ENCODE results near the gene NUMB.
"Not testable (repeated sequence)": the region's sequence is repeated elsewhere in the genome, so short reads cannot be mapped to it uniquely, and the experiment has no call there.

NUMB gene

DNA sequence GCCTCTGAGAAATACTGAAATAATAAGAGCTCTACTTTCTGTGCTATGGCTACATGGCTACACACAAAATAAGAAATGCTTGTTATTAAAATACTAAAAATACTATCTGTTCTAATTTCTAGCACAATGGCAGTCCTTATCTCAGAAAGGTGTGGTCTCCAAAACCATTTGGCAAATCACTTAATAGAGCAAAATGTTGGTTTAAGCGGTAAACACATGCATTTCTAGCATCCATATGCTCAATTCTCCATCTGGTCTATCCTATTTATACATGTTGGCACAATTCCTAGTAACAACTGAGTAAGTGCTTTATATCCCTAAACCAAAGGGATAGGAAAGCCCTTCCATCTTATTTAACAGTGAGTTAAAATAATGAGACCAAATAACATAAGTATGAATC is 114.0 kb downstream of the NUMB start:
- DNase-seq = no peak

DNA sequence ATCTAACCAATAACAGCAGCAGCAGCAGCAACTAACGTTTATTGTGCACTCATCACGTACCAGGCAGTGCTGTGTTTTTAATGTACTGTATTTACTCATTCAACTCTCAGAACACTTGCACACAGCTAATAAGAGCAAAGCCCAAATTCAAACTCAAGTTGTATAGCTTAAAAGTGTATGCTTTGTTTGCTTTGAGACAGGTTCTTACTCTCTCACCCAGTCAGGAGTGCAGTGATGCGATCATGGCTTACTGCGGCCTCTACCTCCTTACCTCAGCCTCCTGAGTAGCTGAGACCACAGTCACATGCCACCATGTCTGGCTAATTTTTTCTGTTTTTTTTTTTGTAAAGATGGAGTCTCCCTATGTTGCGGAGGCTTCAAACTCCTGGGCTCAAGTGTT is 115.7 kb downstream of the NUMB start:
- DNase-seq = no peak

DNA sequence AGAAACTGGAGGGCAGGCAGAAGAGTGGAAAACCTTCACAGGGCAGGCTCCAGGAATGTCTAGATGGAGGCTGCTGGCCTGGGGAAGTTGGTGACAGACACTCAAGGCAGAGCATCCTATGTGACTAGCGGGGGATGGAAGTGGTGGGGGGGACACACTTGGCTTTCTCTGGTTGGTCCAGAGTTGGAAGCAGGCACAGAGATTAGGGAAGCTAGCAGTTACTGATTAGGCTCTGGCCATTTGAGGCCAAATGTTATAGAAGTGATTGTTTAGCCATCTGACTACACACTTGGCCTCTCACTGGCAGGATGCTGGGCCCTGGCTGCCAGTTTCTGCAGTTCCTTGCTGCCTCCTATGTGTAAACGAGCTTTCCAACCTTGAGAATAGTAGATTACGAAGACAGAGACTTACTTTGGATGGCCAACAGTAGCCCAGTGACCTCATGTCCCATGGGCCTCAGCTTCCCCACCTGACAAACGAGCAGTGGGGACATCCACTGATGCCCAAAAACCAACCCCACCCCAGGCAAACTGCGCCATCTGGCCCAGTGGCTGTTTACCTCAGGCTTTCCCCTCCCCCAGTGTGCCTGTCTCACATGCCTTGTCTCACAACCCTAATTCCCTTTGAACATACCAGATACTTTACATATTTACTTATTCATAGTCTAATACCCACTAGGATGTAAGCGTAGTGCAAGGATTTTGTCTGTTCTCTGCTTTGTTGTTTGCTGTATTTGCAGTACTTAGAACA is 118.3 kb downstream of the NUMB start:
- DNase-seq = no peak

DNA sequence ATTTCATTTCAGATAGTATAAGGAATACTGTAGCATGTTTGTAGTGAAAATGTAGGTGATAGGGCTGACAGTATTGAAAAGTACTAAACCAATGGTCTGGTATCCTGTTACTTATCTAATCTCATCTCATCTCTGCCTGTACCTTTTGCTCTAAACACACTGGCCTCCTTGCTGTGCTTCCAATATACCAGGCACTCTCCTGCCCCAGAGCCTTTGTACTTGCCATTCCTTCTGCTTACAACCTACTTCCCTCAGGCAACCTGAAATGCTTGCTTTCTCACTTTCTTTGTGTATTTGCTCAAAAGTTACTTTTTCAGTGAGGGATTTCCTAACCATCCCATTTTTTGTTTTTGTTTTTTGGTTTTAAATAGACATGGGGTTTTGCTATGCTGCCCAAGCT is 119.1 kb downstream of the NUMB start:
- no peak for DNase-seq

DNA sequence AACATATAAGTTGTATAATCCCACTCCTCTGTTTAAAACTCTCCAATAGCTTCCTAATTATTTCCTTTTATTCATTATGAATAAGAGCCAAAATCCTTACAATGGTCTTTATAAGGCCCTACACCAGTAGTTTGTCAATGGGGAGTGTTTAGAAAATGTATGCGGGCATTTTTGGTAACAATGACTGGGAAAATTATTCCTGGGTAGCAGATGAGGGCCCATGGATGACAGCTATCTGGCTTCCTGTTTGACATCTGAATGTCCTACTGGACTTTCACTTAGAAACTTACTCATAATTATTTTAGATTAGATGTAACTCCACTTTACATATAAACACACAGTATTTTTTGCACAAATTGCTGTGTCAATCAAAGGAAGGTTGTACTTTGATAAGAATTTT is 119.8 kb downstream of the NUMB start:
- DNase-seq = no peak

DNA sequence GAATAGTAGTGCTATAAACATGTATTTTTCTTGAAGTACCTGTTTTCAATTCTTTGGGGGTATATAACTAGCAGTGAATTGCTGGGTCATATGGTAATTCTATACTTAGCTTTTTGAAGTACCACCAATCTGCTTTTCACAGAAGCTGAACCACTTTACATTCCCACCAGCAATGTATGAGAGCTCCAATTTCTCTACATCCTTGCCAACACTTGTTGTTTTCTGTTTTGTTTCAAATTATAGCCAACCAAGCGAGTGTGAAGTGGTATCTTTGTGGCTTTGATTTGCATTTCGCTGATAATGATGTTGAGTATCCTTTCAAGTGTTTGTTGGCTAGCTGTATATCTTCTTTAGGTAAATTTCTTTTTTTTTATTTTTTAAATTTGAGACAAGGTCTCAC is 125.3 kb downstream of the NUMB start:
- no peak for DNase-seq

DNA sequence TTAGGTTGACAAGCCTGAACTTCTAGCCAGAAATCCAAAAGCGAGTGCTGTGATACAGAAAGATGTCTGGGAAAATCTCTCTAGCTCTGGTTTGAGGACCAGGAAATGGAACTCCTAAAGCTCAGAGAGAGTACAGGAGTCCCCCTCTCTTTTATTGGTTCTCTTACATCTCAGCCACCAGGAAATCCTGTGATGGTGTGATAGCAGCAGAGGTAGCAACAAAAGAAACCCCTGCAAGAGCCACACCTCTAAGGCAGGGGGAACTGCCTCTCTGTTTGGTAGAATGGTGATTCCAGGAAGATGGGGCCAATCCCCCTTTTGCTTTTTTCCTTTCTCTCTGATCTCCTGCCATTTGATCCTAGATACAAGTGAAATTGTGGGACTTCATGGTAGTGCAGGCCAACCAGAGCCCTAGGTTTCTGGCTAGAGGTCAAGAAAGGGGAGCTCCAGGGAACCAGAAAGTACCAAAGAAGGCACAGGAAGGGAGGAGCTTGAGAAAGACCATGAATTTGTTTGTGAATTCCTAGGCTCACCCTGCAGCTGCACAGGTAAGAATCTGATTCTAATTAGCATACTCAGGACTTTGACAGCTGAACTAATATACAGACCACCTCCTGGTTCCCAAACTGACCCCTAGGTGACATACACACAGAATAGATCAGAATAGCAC is 132.6 kb downstream of the NUMB start:
- no peak for DNase-seq

DNA sequence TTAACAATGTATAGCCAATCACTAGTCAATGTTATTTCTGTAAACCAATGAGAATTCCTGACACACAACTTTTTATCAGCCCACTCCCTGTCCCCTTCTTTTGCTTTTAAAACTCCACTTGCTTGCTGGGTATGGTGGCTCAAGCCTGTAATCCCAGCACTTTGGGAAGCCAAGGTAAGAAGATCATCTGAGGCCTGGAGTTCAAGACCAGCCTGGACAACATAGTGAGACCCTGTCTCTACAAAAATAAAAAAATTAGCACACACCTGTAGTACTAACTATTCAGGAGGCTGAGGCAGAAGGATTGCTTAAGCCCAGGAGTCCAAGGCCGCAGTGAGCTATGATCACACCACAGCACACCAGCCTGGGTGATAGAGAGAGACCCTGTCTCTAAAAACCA is 133.3 kb downstream of the NUMB start:
- DNase-seq = no peak

DNA sequence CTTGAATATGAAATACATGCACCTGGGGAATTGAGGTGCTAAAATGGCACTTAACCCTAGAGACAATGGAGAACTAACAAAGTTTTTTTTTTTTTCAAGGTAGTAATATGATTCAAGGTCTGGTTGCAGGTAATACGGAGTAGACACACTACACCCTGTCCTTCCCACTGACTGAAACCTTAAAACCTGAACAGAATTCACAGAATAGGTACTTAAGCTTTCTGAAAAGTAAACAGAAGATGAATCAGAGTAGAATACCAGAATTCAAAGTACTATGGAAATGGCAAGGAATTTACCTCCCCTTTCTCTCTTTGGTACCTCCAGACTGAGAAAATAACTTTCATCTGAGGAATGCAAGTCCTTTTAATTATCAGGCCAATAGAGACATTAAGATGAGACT is 133.8 kb downstream of the NUMB start:
- no peak for DNase-seq

DNA sequence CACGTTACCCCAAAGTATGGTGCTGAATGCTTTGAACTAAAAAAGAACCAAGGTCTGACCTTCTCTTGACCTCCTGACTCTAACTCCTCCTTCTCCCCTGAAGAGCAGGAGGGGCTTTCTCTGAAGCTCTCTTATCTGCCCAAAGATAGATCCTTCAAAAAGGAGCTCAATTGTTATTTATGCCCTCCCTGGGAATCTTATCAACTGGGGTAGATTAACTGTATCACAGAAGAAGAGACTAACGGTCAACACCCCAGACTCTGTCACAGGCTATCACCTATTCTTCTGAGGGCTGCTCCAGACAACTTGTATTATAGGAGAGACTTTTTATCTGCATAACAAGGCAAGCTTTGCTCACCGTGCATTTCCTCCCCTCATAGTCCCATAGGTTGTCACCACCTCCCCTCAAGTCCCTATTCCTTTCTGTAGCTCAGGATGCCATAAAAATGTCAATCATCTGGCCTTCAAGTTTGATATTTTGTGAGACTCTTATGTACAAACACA is 134.4 kb downstream of the NUMB start:
- DNase-seq = no peak

DNA sequence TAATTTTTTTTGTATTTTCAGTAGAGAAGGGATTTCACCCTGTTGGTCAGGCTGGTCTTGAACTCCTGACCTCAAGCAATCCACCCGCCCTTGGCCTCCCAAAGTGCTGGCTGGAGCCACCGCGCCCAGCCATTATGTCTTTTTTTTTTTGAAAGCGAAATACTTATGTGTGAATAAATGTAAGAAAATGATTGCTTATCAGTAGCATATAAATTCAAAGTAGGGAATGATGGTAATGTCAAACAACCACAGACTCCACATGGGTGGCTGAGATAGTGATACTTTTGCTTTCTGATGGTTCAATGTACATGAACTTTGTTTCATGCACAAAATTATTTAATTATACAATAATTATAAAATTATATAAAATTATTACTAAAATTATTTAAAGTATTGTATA is 145.2 kb downstream of the NUMB start:
- no peak for DNase-seq

DNA sequence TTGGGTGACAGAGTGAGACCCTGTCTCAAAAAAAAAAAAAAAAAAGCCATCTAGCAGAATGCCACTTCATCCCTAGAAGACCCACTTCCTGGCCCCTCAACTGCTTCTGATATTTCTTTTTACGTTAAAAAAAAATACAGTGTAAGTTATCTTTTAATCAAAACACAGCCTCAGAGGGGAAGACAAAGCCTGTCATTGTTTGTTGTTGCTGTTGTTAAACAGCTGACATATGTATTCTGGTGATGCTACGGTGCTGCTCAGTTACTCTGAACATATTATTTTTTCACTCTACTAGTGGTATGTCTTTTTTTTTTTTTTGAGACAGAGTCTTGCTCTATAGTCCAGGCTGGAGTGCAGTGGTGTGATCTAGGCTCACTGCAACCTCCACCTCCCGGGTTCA is 145.7 kb downstream of the NUMB start:
- no peak for DNase-seq

DNA sequence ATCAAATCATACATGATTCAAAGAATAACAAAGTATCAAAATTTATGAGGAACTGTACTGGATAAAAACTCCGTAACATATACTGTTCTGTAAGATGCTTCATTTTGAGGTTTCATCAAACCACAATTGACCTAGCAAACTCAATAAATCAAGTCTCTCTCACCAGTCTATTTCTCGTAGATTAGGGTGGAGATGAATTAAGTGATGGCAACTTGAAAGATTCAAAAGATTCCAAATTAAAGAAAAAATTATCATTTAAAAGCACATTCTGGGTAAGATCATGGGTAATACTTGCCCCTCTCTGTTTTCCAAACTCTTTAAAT is 146.7 kb downstream of the NUMB start:
- DNase-seq = no peak

DNA sequence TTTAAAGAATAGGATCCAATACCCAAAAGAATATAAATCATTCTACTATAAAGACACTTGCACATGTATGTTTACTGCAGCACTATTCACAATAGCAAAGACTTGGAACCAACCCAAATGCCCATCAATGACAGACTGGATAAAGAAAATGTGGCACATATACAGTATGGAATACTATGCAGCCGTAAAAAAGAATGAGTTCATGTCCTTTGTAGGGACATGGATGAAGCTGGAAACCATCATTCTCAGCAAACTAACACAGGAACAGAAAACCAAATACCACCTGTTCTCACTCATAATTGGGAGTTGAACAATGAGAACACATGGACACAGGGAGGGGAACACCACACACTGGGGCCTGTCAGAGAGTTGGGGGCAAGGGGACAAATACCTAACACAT is 149.1 kb downstream of the NUMB start:
- not testable (repeated sequence) for DNase-seq

DNA sequence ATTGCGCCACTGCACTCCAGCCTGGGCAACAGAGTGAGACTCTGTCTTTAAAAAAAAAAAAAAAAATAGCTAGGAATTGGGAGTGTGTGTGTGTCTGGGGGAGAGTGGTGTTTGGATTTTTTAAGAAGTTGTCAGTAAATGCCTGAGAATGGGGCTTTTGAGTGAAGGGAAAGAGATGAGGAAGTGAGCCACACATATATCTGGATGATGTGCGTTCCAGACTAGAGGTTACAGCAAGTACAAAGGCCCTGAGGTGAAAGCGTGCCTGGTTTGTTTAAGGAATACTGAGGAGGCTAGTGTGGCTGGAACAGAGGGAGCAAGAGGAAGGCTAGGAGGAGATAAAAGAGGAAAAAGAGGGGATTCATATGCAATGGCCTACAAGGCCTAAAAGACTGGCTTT is 151.1 kb downstream of the NUMB start:
- DNase-seq = no peak

DNA sequence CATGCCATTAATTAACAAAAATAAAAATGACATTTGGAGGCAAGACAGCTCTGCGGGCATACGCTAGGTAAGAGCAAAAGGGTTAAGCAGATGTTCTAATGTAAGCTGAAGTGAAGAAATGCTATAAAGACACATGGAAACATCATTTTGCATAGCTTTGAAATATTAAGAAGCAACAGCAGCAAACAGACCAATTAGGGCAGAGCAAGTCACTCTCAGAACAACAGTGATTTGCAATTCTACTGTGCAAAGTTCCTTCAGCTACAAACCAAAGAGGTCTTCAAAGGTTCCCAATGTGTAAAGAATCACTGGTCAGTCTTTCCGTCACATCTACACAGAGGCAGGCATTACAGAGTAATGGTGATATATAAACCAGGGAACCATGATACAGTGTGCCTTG is 152.8 kb downstream of the NUMB start:
- DNase-seq = no peak

DNA sequence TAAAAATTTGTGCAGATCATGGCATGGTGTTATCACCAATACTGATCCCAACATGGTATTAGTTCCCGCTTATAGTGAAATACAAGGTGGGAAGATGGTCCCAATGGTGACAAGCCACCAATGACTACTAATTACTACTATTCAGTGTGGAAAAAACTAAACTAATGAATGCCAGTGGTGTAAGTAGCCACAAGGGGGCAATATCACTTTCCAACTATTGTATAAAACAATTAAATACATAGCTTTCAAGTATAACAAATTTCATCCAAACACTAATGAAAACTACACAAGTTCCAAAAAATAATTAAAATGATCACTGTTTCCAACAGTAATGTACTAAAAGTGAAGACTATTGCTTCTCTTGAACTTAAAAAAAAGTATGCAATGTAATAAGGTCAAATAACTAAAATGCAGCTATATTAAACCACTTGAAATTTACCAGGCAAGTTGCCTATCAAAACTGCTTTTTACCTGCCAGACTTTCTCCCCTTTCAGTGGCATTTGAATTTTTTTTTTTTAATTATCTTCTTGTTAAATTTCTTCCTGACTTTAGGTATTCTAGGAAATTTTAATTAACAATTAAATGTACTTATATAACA is 163.0 kb downstream of the NUMB start:
- peak; percentile 17 for DNase-seq

DNA sequence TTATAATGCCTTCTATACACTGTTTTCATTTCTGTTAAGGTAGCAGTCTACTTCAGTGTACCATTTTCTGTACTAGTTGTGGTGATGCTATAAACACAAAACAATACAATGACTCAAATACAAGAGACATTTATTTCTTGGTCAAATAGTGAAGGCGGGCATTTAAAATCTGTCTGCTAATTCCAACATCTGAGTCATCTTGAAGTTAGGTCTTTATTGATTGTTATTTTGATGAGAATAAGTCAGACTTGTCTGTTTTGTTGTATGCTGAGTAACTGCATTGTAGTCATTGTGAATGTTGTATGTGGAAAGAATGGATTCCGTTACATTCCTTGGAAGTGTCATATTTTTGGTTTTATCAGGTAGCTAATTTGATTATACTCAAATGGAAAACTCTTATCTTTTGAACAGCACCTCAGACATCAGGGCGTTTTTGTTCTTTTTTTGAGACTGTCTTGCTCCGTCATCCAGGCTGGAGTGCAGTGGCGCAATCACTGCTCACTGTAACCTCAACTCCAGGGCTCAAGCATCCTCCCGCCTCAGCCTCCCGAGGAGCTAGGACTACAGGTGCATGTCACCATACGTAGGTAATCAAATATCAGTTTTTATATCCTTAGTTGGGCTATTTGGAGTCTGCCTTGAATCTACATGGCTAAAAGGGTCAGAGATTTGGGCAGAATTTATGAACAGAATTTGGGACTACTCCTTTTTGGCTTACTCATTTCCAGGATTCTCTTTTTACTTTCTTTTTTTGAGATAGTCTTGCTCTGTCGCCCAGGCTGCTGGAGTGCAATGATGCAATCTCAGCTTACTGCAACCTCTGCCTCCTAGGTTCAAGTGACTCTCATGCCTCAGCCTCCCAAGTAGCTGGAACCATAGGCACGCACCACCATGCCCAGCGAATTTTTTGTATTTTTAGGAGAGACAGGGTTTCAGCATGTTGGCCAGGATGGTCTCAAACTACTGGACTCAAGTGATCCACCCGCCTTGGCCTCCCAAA is 164.3 kb downstream of the NUMB start:
- no peak for DNase-seq

DNA sequence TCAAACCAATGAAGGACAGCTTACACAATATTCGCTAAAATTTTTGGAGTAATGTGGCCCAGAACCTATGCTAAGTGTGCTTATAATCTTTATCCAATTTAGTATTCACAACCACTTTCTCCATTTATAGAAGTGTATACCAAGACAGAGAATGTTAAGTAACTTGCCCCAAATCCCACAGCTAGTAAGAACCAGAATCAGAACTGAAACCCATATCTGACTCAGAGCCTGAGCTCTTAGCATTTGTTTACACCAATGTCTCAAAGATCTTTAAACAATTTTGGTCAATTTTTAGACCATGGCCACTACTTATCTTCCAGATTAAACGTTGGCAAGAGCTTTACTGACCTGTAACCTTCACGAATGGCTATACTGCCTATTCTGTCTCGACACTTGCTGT is 168.1 kb downstream of the NUMB start:
- DNase-seq = no peak

DNA sequence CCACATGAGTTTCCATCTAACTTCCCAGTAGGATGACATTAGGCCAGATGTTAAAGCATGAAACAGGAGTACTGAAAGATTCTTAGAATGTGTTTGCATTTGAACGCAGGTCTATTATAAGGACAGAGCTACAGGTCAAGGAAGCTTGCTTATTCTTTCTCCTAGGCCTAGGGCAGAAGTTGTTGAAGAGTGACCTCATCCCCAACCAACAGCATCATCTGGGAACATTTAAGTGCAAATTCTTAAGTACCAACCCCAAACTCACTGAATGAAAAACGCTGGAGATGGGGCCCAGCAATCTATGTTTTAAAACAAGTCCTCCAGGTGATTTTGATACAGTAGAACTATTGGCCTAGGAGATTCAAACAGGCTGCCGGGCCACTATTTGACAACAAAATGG is 168.6 kb downstream of the NUMB start:
- DNase-seq = no peak

DNA sequence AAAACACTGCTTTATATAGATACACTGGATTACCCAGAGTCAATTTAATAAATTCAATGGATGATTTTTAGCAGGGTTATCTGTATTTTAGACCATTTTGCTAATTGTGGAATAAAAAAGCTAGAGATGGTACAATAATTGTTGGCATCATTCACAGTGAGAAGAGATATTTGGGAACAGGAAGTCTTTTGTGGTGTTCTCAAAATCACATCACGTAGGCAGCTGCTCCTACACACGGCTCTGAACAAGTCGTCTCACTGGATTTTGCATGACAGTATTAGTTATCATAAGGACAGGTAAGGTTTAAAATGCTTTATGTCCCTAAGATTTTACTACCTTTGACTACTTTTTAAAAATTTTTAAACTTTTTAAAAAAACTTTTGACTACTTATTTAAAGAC is 169.0 kb downstream of the NUMB start:
- DNase-seq = no peak

DNA sequence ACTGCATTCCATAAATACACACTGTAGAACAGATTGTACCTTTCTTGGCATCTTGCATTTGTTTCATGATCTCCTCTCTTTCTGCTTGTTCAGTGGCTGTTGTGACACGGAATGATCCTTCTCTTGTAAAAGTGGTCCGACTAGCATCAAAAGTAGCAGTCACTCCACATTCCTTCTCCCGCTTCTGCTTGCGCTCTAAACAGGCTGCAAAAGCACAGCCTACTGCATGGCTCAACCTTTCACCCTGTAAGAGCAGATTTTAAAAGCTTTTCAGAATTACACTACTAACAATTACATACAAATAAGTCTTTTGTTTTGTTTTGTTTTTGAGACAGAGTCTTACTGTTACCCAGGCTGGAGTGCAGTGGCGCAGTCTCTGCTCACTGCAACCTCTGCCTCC is 171.3 kb downstream of the NUMB start:
- no peak for DNase-seq

DNA sequence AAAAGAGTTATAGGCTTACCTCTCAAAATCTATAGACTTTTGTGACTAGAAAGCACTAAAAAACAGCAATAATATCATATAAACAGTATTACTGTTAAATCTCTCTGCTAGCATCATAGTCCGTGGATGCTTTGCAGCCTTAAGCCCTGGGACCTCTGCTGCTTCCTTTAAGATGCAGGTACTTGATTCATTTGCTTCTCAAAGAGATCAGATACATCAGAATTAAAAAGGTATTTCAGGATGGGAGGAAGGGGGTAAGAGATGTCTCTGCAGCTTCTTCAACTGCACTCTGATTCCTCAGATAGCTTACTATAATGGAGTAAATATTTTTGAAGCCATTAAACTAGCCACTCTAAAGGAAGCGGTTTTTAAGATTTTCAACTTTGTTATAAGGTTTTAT is 171.7 kb downstream of the NUMB start:
- DNase-seq = no peak

Data from NCI-H146 (cell line).